Loucy (cell line): ENCODE measurements around the gene MAP3K13.

Experiments
- H2AFZ ChIP-seq: fragments of 200-600 bp; sonication (generic); 2 replicates; pipeline ENCODE4 v1.6.0; 2016; ENCODE audit warnings: antibody characterized with exemption, mild to moderate bottlenecking, low read length, moderate library complexity
- H3F3A ChIP-seq: fragments of 200-600 bp; 2 replicates; pipeline ENCODE4 v1.6.0; 2016; ENCODE audit warnings: antibody characterized with exemption, low read depth, mild to moderate bottlenecking
- H3K27me3 ChIP-seq: fragments of 200-600 bp; sonication (generic); 2 replicates; pipeline ENCODE4 v1.6.1; 2014; ENCODE audit warnings: low read length, mild to moderate bottlenecking; ENCODE audit not compliant: insufficient read depth, poor library complexity, severe bottlenecking
- H3K36me3 ChIP-seq: fragments of 200-600 bp; sonication (generic); 2 replicates; pipeline ENCODE4 v1.6.1; 2016; ENCODE audit warnings: low read length; ENCODE audit not compliant: insufficient read depth
- H3K4me1 ChIP-seq: fragments of 200-600 bp; sonication (generic); 2 replicates; pipeline ENCODE4 v1.5.1; 2014; ENCODE audit warnings: low read length, mild to moderate bottlenecking; ENCODE audit not compliant: insufficient read depth, poor library complexity, severe bottlenecking
- H3K4me2 ChIP-seq: fragments of 200-600 bp; sonication (generic); 2 replicates; pipeline ENCODE4 v1.6.0; 2014; ENCODE audit warnings: antibody characterized with exemption, low read length, low read depth, mild to moderate bottlenecking; ENCODE audit not compliant: poor library complexity, severe bottlenecking
- H3K4me3 ChIP-seq: fragments of 200-600 bp; sonication (generic); 2 replicates; pipeline ENCODE4 v1.5.1; 2014; ENCODE audit warnings: low read length, mild to moderate bottlenecking, mixed read lengths; ENCODE audit not compliant: poor library complexity, severe bottlenecking
- H3K79me2 ChIP-seq: fragments of 200-600 bp; sonication (generic); 2 replicates; pipeline ENCODE4 v1.6.1; 2014; ENCODE audit warnings: low read length; ENCODE audit not compliant: insufficient read depth
- H3K9ac ChIP-seq: fragments of 200-600 bp; sonication (generic); 2 replicates; pipeline ENCODE4 v1.6.0; 2014; ENCODE audit warnings: mild to moderate bottlenecking, low read depth, low read length, moderate library complexity; ENCODE audit not compliant: poor library complexity, severe bottlenecking
- H3K9me2 ChIP-seq: fragments of 200-600 bp; sonication (generic); replicated peaks from 2 replicates; pipeline ENCODE4 v1.6.1; 2016; ENCODE audit warnings: low read depth, low read length, mixed read lengths
- H3K9me3 ChIP-seq: fragments of 200-600 bp; sonication (generic); 2 replicates; pipeline ENCODE4 v1.6.1; 2014; ENCODE audit warnings: mild to moderate bottlenecking, antibody characterized with exemption, low read length, low read depth; ENCODE audit not compliant: insufficient read depth
- H4K20me1 ChIP-seq: fragments of 200-600 bp; sonication (generic); 2 replicates; pipeline ENCODE4 v1.6.0; 2014; ENCODE audit warnings: antibody characterized with exemption, low read length, mild to moderate bottlenecking; ENCODE audit not compliant: insufficient read depth, poor library complexity, severe bottlenecking
- EZH2phosphoT487 ChIP-seq: fragments of 200-600 bp; IDR thresholded peaks from 2 replicates; pipeline ENCODE4 v1.6.1; 2018; ENCODE audit warnings: antibody characterized with exemption, mild to moderate bottlenecking, moderate library complexity, borderline replicate concordance
- TF ChIP-seq, protein P1 (sequence below): fragments of 200-600 bp; sonication (generic); conservative IDR thresholded peaks from 2 replicates; pipeline ENCODE4 v1.5.1; 2014; ENCODE audit warnings: mild to moderate bottlenecking, antibody characterized with exemption, low read length

The MAP3K13 gene

DNA sequence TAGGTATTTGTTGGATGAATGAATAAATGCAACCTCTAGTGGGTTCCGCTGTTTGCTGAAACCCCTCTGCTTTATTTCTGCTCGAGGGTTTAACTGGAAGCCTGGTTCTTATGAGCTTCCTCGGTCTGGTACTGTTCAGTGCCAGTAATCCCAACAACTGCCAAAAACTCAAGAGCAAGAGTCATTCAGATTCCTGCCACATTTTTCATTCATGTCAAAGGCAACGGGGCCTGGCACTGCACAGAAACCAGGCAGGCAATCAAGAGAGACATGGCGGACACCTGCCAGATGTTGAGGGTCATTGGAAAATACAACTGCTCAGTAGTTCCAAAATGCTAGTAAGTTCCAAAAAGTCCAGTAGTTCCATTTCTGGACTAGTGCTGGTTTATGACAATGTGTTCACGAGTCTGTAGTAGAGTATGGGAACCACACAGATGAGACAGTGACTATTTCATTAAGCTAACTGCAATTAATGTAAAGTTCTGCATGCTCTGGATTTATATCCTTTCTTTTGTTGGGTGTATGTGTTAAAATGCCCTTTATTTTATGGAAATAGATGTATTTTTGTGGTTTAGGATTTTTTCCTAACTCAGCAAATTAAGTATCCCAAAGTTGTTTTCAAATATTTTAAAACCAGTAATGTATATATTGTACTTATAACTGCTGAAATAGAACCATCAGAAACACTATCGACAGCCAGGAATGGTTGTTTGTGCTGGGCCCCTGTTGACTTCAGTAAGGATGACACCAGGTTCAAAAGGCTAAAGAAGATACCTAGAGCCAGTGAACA, 158.6 kb downstream of the MAP3K13 start:
- H3K4me3 ChIP-seq, result no peak overlapping the region
- H3K9ac ChIP-seq, result no peak overlapping the region
- H3K4me1 ChIP-seq, result no peaks in the 10 kb centered on the region
- no peaks in the 10 kb centered on the region for H3K79me2 ChIP-seq
- no peak overlapping the region for H2AFZ ChIP-seq
- TF ChIP-seq EZH2phosphoT487, result no peak
- no peaks in the 10 kb centered on the region for H3K9me3 ChIP-seq
- peaks cover 3% of the 10 kb centered on the region for H3K27me3 ChIP-seq
- no peak overlapping the region for H3K4me2 ChIP-seq
- H3K9me2 ChIP-seq, result no peaks in the 10 kb centered on the region
- no peaks in the 10 kb centered on the region for H3K36me3 ChIP-seq
- no peaks in the 10 kb centered on the region for H3F3A ChIP-seq
- no peaks in the 10 kb centered on the region for H4K20me1 ChIP-seq

- Histone ChIP-seq H3K79me2 (no peaks in the 10 kb centered on the region), H3K27me3 (no peaks in the 10 kb centered on the region), H4K20me1 (no peaks in the 10 kb centered on the region), H3K4me1 (no peaks in the 10 kb centered on the region), H3K9me2 (no peaks in the 10 kb centered on the region), H3K4me3 (no peak overlapping the region), H3K9me3 (no peaks in the 10 kb centered on the region), H2AFZ (no peak overlapping the region), H3K9ac (no peak overlapping the region), H3F3A (no peaks in the 10 kb centered on the region), H3K36me3 (no peaks in the 10 kb centered on the region), H3K4me2 (no peak overlapping the region)
- TF ChIP-seq EZH2phosphoT487, result no peak
- TF ChIP-seq, protein P1, sequence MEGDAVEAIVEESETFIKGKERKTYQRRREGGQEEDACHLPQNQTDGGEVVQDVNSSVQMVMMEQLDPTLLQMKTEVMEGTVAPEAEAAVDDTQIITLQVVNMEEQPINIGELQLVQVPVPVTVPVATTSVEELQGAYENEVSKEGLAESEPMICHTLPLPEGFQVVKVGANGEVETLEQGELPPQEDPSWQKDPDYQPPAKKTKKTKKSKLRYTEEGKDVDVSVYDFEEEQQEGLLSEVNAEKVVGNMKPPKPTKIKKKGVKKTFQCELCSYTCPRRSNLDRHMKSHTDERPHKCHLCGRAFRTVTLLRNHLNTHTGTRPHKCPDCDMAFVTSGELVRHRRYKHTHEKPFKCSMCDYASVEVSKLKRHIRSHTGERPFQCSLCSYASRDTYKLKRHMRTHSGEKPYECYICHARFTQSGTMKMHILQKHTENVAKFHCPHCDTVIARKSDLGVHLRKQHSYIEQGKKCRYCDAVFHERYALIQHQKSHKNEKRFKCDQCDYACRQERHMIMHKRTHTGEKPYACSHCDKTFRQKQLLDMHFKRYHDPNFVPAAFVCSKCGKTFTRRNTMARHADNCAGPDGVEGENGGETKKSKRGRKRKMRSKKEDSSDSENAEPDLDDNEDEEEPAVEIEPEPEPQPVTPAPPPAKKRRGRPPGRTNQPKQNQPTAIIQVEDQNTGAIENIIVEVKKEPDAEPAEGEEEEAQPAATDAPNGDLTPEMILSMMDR, result no peak
These were observed 163.5 kb downstream of the MAP3K13 start for GRCh38 chr3:185526349-185526951.

DNA sequence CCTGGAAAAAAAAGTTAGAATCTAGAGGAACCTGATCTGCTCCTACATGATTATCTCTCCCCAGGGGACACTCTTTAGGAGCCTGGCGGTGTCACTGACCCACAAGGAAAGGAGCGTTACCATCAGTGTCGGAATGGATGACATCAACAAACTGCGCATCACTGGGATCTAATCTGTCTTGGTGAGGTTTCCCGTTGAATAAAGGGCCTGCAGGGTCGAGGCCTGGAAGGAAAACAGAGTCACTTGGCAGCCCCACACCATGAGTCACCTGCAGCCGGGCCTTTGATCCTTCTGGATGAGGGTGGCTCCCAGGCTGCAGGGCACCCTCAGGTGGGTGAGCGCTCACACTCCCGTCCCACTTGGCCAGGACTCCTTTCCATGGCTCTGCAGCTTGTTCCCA, 164.4 kb downstream of the MAP3K13 start:
- Histone ChIP-seq H3K4me2 (no peak overlapping the region), H3K4me3 (no peak overlapping the region), H3K9me3 (no peaks in the 10 kb centered on the region), H3F3A (no peaks in the 10 kb centered on the region), H3K36me3 (no peaks in the 10 kb centered on the region), H3K27me3 (no peaks in the 10 kb centered on the region), H3K9me2 (no peaks in the 10 kb centered on the region), H4K20me1 (no peaks in the 10 kb centered on the region), H3K79me2 (no peaks in the 10 kb centered on the region), H3K4me1 (no peaks in the 10 kb centered on the region), H3K9ac (no peak overlapping the region), H2AFZ (no peak overlapping the region)
- no peak for TF ChIP-seq EZH2phosphoT487
- TF ChIP-seq, protein P1, result no peak
